ENCODE data around the gene TMPO. TPM values are rescaled to one million over a fixed set of nuclear protein-coding genes. Genes with fewer than 3 reads are reported as not detected.
A peak's percentile ranks its signal among the peaks of the same experiment; 100 is the strongest.

TMPO gene
- total RNA-seq, 1 experiment from 2014 or later, result 176 TPM

GRCh38 chr12:98516111-98516873, 902 bp downstream of the TMPO start (continued):
- TF ChIP-seq FOXK1 (CRISPR knock-in tag; IDR thresholded peaks at IDR 0.05) (0 out of 2 replicates have a peak, but pooled peaks have one; percentile 19), NFE2L1 (CRISPR knock-in tag; IDR thresholded peaks at IDR 0.05) (no peak), CREB1 (CRISPR knock-in tag; IDR thresholded peaks at IDR 0.05) (no peak), FOXP1 (CRISPR knock-in tag; IDR thresholded peaks at IDR 0.05; ENCODE audit: borderline replicate concordance) (0 out of 2 replicates have a peak, but pooled peaks have one; percentile 36), CBFB (CRISPR knock-in tag; IDR thresholded peaks at IDR 0.05; ENCODE audit: low read depth) (no peak), ETV6 (CRISPR knock-in tag; IDR thresholded peaks at IDR 0.05) (no peak)

GRCh38 chr12:98519257-98519907, 4.0 kb downstream of the TMPO start:
- CTCF ChIA-PET, result interaction anchor here (0.8 to 1.4 kb wide), 3 partner anchors 14 to 95 kb away, joined by 3 to 5 read pairs (median 3); no protein-coding TSS in a partner anchor
- peaks cover 30% of the 10 kb centered on the region for H3K36me3 Mint-ChIP-seq
- H3K4me1 Mint-ChIP-seq, result peaks cover 38% of the 10 kb centered on the region
- H3K27me3 Mint-ChIP-seq (ENCODE audit: low read depth), result no peaks in the 10 kb centered on the region
- DNase-seq (ENCODE audit: low spot score), result no peak
- ATAC-seq, result no peak
- H3K9me3 Mint-ChIP-seq, result no peaks in the 10 kb centered on the region
- H3K27ac Mint-ChIP-seq, result peak overlapping the region; percentile 79
- TF ChIP-seq NFE2L1 (CRISPR knock-in tag; IDR thresholded peaks at IDR 0.05) (no peak), ZNF423 (CRISPR knock-in tag; IDR thresholded peaks at IDR 0.05) (no peak), ZNF232 (CRISPR knock-in tag; IDR thresholded peaks at IDR 0.05) (no peak), NFYB (CRISPR knock-in tag; conservative IDR thresholded peaks at IDR 0.05; ENCODE audit: low read depth) (no peak), STAT6 (CRISPR knock-in tag; conservative IDR thresholded peaks at IDR 0.05; ENCODE audit: low read depth) (no peak), E2F4 (CRISPR knock-in tag; IDR thresholded peaks at IDR 0.05; ENCODE audit: borderline replicate concordance, low read depth) (no peak), GRHL2 (CRISPR knock-in tag; IDR thresholded peaks at IDR 0.05; ENCODE audit: insufficient replicate concordance, severe bottlenecking) (no peak), EMX1 (CRISPR knock-in tag; IDR thresholded peaks at IDR 0.05) (no peak)
- POLR2A ChIA-PET, result interaction anchor here (0.5 kb wide), 1 partner anchor 8 kb away, joined by 4 read pairs; no protein-coding TSS in a partner anchor
- peak overlapping the region; percentile 92 for H3K4me3 Mint-ChIP-seq

- 0 out of 2 replicates have a peak, but pooled peaks cover 4% of the 10 kb centered on the region for H3K9me3 Mint-ChIP-seq
- ChIA-PET CTCF (no interaction called here), POLR2A (interaction anchor here (1.0 kb wide), 1 partner anchor 14 kb away, joined by 3 read pairs; no protein-coding TSS in a partner anchor)
- H3K4me3 Mint-ChIP-seq, result no peak overlapping the region
- DNase-seq (ENCODE audit: low spot score) (no peak), ATAC-seq (no peak)
- H3K27ac Mint-ChIP-seq, result no peak overlapping the region
- H3K36me3 Mint-ChIP-seq, result peaks cover 70% of the 10 kb centered on the region
- no peaks in the 10 kb centered on the region for H3K4me1 Mint-ChIP-seq
- no peaks in the 10 kb centered on the region for H3K27me3 Mint-ChIP-seq (ENCODE audit: low read depth)
- TF ChIP-seq STAT6 (CRISPR knock-in tag; conservative IDR thresholded peaks at IDR 0.05; ENCODE audit: low read depth) (no peak), ZNF512 (CRISPR knock-in tag; IDR thresholded peaks at IDR 0.05; ENCODE audit: borderline replicate concordance) (no peak), SMAD4 (CRISPR knock-in tag; IDR thresholded peaks at IDR 0.05) (no peak), TEAD1 (CRISPR knock-in tag; IDR thresholded peaks at IDR 0.05) (no peak), CDX4 (CRISPR knock-in tag; IDR thresholded peaks at IDR 0.05; ENCODE audit: borderline replicate concordance) (no peak), PRDM15 (CRISPR knock-in tag; IDR thresholded peaks at IDR 0.05) (no peak)
These were observed 14.7 kb downstream of the TMPO start for GRCh38 chr12:98530068-98530467.

Measured in WTC11 (cell line).